Activated CD8-positive, alpha-beta memory T cell treated with anti-CD3 and anti-CD28 coated beads for 1 hour (primary cell): Measurements from ENCODE around the gene NOTUM.

Source experiments
- DNase-seq, 2 donors: peaks; one replicate each; pipeline ENCODE4 v3.0.0-alpha.2; 2020; ENCODE audit warnings: low read depth in 1 of 2; ENCODE audit errors: extremely low read depth in 1 of 2

NOTUM gene

DNA sequence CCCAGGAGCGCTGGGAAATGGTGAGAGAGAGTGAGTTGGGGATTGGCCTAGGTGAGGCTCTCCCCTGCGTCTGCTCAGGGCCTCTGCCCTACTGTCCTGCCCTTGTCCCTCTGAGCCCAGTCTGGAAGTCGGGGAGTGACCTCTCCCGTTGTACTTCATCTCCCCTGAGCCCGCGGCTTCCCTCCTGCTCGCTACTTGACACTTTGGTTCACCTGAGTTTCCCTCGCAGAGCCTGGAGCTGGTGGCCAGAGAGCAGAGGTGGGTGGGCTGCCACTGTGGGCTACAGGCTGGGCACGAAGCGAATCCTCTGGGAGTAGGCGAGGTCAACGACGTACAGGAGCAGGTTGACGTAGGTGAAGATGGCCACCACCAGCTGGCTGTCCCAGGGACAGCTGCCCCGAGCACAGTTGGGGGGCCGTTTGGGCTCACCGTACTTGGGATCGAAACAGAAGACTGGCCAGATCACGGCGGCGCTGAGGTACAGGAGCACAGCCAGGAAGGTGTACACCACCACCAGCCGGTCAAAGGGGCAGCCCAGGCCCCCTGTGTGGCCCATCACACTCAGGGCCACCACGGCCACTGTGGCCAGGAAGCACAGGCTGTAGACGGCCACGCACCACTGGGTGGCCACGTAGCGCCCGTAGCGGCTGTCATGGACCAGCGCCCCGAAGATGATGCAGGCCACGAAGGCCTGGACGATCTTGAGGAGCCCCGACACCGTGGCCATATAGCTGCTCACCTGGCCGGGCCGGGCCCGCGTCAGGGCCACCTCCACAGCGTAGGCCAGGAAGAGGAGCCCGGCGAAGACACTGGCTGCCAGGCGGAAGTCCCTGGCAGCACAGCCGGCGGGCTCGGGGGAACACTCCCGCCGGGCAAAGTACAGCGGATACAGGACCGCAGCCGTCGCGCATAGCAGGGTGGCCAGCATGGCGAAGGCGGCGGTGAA lies 20.2 kb downstream of the NOTUM start:
- no peak for DNase-seq

GRCh38 chr17:81939881-81940385 lies 21.1 kb downstream of the NOTUM start:
- DNase-seq, result no peak

- DNase-seq, result no peak
Measured at GRCh38 chr17:81939218-81939617, 21.8 kb downstream of the NOTUM start.

DNA sequence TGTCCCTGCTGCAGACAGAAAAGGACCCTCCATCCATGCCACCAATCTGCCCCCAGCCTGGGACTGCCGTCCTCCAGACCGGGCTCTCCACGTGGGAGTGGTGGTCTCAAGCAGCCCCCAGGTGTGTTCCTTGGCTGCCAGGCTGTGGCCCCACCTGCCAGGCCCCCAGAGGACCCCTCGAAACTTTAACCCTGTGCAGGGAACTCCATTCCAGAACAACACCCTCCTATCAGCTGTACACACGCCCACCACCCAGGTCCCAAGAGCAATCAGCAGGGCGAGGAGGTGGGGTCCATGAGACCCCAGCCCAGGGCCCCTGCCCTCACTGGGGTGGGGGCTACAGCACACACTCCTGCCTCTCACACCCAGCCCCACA lies 25.3 kb downstream of the NOTUM start:
- DNase-seq, result no peak

GRCh38 chr17:81934850-81935708 lies 25.9 kb downstream of the NOTUM start:
- DNase-seq, result no peak

DNA sequence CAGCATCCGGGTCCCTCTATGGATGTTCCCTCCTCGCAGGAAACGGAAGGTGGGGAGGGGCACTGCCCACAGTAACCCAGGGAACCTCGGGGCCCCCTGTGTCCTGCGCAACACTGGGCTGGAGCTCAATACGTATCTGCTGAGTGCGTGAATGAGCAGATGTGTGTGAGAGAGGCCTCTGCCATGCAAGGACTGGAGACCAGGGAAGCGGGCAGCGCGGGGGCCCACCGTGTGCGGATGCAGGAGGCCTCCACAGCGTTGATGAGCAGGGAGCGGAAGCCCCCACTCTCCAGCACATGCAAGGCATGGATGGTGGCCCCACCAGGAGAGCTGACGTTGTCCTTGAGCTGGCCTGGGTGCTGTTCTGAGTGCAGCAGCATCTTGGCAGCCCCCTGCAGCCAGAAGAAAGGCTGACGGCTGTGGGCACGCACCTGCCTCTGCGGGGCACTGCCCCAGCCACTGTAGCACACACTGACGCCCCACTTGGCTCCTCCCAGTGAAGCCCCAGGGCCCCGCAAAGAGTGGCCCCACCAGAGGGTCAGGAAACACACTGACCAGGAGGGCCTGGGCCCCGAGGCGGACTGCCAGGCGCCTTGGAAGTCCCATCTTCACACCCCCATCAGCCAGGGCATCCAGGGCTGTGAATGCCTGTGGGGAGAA lies 26.8 kb downstream of the NOTUM start:
- no peak for DNase-seq

- no peak for DNase-seq
Measured at GRCh38 chr17:81933178-81933699, 27.7 kb downstream of the NOTUM start.

DNA sequence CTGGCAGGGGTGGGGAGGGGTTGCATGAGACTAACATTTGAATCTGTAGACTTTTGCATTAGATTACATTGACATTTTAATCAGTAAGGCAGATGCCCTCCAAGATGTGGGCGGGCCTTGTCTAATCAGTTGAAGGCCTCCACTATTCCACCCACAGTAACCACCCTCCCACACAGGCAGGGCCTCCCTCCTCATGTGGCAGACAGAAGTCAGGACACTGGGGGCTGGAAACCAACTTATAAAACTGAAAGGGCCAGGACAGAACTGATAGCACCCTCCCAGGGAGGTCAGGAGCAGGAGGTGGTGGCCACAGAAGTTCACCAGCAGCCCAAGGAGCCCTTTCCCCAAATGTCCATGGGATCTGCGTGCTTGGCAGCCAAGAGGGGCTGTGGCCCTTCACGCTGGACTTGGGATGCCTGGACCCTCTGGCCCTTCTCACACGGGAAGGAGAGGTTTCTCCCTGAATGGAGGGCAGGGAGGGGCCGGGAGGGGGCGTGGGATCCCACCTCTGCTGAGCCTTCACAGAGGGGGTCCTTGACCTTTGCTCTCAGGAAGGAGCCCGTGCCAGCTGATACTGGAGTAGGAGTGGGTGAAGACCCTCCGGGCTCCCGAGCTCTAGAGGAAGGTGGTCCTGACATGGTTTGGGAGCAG lies 28.5 kb downstream of the NOTUM start:
- DNase-seq, result no peak

- no peak for DNase-seq
Measured at GRCh38 chr17:81931557-81932332, 29.2 kb downstream of the NOTUM start.

DNA sequence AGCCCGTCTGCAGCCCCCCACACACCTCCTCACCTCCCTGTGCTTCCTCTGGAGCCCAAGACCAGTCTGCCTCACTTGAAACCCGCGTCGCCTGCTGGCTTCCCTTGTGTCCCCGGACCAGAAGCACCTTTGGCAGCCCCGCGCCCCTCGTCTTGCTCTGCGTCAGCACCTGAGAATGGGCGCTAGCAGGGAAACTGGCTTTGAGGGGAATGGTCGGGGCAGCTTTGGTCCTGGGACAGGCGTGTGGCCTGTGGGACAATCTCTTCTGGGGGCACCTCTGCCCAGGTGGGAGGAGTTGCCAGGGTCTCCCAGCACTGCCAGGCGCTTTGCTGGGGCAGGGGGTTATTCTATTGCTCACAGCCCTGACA lies 29.8 kb downstream of the NOTUM start:
- DNase-seq, result no peak

DNA sequence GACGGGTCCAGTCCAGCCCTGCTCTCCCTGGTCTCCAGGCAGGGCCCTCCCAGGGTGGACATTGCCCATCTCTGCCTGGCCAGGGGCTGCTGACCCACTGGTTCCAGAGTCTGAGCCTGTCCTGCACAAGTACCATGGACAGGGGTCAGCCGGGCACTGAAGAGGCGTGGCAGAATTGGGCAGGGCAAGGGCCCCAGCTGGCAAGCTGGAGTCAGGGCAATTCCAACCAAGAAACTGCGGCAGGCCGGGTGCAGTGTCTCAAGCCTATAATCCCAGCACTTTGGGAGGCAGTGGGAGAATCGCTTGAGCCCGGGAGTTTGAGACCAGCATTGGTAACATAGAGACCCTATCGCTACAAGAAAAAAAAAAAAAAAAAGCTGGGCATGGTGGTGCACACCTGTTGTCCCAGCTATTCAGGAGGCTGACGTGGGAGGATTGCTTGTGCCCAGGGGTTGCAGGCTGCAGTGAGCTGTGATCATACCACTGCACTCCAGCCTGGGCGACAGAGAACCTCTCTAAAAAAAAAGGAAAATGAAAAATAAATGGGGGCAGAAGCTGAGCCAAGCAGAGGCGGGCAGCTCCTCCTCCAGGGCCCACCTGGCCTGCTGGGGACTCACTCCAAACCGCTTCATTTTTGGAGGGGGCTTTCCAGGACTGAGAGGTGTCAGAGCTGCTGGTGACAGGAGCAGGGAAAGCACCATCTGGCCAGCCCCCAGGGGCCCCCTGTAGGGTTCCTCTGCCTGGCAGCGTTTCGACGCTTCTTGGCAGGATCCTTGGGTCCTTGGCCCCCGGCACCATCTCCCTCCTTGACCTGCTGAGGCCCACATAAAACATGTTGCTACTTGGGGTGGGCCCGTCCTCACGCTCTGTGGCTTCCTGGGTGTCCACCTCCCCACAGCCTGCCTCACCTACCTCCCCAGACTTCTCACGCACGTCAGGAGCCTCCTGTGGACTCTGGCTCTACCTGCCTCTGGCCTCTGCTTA lies 30.6 kb downstream of the NOTUM start:
- no peak for DNase-seq

- DNase-seq, result no peak
Measured at GRCh38 chr17:81929253-81930141, 31.5 kb downstream of the NOTUM start.

DNA sequence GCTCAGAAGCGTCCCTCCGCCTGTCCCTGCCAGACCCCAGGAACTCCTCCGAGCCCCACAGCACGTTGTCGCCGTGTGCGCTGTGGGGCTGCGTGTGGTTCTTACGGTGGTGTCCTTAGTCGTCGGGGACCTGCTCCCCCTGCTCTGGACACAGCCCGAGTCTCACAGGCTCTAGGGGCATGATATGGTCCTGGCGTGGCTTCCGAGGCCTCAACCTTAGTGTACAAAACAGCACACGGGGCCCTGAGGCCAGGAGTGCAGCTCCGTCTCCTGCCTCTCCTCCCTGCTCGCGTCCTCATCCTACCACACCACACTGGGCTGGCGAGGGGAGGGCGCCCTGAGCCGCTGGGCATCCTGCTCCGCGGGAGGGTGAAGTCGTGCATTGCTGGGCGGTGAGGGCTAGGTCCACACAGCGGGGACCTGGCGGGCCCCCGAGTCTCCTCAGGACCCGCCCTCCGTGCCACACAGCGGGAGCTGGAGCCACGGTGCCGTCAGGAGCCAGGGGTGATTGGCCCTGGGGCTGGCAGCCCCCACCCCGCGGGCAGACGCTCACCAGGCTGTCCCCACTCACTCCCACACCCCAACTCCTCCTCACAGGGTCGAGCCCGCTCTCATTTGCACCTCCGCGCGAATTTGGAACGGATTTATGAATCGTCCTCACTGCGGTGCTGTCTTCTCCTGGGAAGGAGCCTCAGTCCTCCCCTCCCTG lies 32.3 kb downstream of the NOTUM start:
- no peak for DNase-seq

GRCh38 chr17:81927653-81928543 lies 33.1 kb downstream of the NOTUM start, which contains the start of gene MAFG:
Gene MAFG (minus strand): TSS chr17:81927735. CDS start chr17:81923185, 4,550 bp downstream.
- DNase-seq, result peak; percentile 69 to 85

DNA sequence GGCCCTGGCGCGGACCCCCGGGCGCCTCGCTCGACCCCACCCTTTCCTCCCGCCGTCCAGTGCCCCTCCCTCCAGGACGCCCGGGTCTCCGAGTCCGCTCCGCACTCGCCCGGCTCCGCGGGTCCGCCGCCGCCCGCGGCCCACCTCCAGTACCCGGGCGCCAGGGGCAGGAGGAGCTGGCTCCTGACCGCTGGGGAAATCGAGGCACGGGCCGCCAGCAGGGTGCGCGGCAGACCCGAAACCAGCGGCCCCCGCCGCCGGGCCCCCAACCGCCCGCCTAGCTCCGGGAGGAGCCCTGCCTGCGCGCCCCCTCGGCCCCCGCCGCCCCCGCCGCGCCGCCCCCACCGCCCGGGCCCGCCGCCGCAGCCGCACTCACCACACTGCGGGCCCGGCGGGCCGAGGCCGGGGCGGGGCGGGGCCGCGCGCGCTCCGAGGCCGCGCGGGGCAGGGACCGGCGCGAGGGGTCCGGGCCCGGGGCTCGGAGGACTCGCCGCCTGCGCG lies 33.8 kb downstream of the NOTUM start:
- DNase-seq, result no peak
